Measurements from ENCODE around the gene QDPR.
A peak's percentile ranks its signal among the peaks of the same experiment; 100 is the strongest.
"Not testable (repeated sequence)": the region's sequence is repeated elsewhere in the genome, so short reads cannot be mapped to it uniquely, and the experiment has no call there.

QDPR gene

DNA sequence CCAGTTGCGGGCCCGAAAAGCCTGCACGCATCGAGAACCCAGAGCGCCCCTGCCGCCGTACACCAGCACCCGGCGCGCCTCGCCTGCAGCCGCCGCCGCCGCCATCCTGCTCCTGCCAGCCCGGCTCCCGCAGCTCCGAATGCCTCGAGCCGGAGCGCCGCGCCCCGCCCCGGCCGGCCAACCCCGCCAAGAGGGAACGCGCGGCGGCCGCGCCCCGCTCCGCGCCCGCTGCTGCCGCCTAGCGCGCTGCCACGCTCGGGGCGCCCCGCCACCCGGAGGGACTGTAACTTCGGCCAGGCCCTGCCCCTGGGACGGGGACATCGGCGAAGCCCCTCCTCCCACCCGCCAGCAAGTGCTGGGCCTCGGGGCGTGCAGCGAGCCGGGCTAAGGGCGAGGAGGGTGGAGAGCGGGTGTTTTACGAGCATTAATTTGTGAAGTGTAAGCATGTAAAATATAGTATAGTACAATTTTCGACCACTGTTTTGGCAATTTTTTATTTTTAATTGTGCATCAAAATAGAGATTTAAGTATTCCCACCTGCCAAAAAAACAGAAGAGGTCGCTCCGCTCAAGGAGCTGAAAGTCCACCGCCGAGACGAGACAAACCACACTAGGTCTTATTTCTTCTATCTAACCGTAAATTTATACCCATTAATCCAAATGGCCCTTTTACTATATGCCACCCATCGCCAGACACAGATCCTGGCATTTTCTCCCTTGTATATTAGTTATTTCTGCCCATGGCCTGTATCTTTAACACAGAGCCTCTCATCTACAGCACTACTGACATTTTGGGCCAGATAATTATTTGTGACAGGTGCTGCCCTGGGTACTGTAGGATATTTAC lies at the start of gene QDPR:
QDPR (minus strand) TSS at position 141 of the 846 bp plus-strand sequence; CDS start at position 105, 36 bp downstream.
- DNase-seq = peak; percentile 49

DNA sequence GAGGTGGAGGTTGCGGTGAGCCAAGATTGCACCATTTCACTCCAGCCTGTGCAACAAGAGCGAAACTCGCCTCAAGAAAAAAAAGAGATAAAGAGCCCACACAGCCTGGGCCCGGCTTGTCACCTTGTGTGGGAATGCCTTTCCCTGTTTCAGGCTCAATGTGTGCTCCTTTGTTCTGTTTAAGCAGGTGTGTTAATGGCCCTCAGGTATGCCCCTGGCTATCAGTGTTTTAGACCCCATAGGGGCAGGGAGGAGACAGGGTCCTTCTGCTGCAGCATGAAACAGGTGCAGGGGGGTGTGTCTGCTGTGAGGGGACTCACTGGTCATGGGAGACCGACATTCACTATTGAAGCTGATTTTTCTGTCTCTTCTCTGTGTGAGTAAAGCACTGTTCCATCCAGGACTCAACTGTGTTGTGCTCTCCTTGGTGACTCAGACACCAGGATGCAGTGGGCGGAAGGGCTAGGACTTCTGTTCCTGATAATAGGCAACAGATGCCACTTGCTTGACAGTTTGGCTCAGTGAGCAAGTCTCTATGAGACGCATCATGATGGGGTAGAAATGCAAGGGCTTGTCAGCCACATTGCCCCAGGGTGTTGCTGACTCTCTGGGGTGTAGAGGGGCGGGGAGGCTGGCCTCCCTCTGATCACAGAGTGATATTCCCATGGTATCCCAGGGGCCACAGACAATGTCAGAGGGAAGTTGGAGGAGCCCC lies 49.5 kb upstream of the QDPR start:
- peak; percentile 0 for DNase-seq

DNA sequence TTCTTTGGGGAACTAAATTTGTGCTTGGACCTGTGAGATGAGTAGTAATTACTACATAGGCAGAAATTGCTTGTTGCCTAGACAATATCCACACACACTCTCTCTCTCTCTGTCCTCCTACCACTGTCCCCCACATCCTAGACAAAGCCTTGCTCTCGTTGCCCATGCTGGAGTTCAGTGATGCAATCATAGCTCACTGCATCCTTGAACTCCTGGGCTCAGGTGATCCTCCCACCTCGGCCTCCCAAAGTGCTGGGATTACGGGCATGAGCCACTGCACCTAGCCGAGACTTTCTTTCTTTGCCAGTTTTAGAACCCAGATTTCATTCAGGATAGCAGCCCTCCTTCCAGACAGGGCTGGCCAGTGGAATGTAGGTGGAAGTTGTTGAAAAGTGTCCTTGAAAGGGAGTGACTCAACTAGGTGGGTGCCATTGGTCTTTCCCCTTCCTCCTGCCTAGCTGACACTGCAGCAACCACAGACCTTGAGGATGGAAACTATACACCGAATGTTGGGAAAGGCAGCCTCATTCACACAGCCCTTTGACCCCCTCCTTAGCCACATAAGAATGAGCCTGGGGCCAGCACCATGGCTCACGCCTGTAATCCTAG lies 48.3 kb upstream of the QDPR start:
- DNase-seq = no peak

DNA sequence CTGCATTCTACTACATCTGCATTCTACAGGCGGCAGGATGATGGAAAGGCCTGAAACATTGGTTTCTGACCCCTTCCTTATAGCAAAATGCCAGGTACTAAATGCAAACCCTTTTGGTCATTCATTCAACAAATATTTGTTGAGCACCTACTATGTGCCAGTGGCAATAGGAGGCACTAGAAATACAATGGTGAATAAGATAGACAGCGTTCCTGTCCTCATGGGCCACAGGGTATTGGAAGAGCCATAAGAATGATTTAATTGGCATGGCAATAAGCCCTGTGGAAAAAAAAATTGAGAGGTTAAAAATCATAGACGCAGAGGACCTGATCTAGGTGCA lies 47.8 kb upstream of the QDPR start:
- no peak for DNase-seq

DNA sequence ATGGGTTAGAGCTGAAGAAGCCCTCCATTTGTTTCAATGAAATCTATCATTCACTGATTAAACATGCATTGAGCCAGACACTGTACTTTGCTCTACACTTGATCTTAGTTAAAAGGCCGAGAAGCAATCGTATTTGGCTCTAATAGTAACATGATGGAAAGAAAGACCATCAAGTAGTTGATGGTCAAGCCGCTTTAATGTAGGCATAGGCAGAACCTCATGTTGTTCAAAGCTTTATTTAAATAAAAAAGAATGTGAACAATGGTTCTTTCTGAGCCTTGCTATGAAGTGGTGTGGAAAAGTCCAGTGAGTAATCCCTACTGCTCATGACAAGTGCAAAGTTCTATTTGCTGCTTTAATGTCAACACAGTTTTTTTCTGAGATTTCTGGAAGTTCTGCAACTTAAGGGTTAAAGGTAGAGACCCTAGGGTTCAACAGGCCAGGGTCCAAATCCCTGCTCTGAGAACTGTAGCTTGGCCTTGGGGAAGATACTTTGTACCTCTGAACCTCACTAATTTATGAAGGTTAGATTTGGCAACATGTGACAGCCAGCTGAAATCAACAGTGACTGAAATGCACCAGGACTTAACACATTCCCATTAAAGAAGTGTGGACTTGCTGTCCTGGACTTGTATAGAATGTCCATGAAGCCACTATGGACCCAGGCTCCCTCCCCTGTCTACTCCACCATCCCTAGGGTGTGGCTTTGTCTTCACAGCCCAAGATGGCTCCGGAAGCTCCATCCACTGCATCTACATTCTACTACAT lies 47.2 kb upstream of the QDPR start:
- no peak for DNase-seq

DNA sequence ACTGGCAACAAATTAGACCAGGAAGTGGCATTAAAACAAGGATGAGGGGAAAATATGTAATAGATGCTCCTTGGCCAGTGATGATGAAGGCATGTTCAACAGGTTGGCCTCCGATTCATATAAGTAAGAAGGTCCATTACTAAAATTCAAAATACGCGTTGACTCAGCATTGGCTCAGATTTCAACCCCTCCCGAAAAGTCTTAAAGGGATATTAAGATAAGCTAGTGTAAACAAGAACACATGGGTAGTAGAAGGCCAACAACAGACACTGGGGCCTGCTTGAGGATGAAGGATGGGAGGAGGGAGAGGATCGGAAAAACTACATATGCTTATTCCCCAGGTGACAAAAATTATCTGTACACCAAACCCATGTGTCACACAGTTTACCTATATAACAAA lies 46.0 kb upstream of the QDPR start:
- no peak for DNase-seq

DNA sequence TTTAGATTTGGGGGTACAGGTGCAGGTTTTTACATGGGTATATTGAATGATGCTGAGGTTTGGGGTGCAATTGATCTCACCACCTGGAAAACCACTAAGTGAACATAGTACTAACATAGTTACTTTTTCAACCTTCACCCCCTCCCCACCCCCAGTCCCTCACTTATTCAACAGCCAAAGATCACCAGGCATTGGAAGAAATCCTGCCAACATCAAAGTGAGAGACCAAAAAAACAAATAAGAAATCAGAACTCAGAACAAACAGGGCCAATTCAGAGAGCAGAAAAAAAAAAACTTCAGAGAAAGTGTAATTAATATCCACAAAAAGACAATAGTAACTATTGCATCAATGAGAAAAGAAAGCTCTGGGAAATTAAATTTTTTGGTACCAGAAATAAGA lies 44.6 kb upstream of the QDPR start:
- no peak for DNase-seq

DNA sequence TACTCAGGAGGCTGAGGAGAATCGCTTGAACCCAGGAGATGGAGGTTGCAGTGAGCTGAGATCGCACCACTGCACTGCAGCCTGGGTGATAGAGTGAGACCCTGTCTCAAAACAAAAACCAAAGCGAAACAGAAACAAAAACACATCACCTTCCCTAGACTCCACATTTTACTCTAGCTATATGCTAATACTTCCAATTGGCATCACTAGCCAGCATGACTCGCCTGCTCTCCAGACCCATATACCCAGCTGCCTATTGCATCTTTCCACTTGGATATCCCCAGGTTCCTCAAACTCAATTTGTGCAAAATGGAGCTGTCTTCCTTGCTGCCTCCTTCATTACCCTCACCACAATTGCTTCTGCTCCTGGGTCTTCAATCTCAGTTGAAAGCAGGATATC lies 42.7 kb upstream of the QDPR start:
- no peak for DNase-seq

DNA sequence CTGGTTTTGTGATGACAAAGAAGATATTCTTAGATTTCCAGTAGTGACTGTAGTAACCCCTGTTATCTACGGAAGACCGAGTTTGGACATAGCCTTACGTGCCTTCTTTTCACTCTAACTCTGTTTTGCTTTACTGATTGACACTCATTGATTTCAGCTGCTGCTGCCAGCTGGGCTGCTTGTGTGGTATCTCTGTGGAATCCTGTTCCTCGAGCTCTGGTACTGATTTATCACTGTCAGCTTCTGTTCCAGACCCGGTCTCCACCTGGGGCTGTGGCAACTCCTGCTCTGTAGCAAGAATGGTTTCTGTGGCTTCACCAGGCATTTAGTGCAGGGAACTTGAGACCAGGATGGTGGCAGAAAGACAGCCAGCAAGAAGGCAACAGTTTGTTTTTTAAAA lies 40.5 kb upstream of the QDPR start:
- no peak for DNase-seq

DNA sequence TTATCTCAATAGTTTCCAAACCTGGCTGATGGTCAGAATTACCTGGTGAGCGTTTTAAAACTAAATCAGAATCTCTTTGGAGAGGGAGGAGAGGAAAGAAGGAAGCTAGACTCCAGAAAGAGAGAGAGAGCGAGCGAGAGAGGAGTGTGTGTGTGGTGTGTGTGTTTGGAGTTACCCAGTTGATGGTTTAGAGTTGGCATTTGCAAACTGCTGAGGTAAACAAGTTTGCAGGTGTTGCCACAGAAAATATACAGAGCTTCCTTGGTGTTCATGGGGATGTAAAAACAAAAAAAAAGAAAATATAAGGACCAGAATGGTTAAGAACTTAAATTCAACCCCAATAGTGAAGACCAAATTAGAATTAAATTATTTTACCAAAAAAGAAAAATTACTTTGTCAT lies 38.7 kb upstream of the QDPR start:
- DNase-seq = no peak

DNA sequence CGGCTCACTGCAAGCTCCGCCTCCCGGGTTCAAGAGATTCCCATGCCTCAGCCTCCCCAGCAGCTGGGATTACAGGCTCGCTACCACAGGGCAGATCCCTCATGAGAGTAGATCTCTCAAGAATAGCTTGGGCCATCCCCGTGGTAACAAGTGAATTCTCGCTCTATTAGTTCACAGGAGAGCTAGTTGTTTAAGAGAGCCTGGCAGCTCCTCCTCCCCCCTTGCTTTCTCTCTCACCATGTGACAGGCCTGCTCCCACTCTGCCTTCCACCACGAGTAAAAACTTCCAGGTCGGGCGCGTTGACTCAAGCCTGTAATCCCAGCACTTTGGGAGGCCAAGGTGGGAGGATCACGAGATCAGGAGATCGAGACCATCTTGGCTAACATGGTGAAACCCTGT lies 34.8 kb upstream of the QDPR start:
- DNase-seq = no peak

DNA sequence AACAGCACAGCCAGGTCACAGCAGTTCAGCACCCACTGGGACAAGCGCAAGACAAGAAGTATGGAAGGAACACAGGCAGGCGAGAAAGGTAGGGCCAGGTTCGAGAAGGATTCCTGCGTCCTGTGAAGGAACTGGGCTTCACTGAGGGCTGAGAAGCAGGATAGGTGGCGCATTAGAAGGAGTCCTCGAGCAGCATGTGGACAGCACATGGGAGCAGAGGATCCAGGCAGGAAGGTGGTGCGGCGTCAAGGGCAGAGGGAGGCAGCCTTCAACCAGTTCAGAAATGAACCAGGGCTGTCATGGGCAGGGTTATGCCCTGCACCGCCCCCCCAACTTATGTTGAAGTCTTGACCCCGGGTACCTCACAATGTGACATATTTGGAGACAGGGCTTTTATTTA lies 34.3 kb upstream of the QDPR start:
- DNase-seq = no peak

DNA sequence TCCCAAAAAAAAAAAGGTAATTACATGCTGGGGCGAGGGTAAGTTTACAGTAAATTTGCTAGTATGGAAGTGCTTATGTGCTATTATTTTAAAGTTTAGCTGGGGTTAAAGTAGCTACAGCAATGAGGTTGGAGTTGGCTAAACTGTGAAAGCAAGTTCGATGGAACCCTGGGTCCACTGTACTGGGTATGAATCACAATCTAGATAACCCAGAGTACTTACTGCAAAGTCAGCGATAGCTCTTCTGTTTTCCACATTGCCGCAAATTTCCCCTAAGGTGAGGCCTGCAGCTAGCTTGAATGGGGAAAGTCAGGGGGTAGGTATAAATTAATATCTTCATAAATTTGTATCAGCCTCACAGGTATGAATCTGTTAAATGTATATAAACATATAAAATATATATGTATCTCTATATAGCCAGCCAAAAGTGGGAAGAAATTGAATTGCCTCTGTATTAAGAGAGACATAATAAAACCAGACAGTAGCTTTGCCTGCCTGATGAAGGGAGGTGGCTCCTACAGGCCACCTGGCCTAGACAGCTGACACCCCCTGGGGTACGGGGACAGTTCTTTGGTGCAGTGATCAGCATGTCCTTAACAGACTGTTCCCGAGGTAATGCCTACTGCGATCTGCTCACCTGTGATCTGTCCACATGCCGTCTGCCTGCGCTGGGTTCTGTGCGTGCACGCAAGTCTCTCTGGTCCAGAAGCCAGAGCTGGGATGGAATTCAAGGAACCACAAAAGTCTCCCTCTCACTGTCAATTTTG lies 33.7 kb upstream of the QDPR start:
- DNase-seq = no peak

DNA sequence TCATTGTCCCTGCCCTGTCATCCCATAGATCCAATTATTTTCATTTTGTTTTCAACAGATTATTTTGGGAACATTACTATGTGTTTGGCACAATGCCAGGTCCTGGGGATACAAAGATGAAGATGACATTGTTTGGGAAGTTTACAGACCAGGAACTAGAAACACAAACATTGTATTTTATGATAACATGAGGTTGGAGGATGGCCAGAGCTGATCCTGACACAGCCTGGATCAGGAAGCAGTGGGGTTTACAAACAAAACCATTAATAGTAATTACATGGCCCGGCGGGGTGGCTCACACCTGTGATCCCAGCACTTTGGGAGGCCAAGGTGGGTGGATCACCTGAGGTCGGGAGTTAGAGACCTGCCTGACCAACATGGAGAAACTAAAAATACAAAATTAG lies 32.9 kb upstream of the QDPR start:
- no peak for DNase-seq

DNA sequence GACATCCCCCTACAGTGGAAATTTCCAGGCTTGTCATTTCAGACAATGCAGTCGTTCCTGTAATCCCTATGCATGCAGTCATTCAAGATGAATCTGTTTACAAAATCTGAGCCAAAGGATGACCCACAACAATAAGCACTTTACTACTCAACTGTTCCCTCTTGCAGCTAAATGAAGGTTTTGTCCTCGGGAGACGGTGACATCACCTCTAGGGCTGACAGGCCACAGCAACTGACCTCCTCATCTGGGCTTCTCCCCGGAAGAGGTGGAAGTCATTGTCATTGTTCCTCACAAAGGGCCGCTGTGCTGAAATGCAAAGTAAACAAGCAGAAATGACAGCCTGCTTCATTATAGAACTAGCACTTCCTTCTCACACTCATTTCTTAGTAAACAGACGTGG lies 32.3 kb upstream of the QDPR start:
- no peak for DNase-seq

DNA sequence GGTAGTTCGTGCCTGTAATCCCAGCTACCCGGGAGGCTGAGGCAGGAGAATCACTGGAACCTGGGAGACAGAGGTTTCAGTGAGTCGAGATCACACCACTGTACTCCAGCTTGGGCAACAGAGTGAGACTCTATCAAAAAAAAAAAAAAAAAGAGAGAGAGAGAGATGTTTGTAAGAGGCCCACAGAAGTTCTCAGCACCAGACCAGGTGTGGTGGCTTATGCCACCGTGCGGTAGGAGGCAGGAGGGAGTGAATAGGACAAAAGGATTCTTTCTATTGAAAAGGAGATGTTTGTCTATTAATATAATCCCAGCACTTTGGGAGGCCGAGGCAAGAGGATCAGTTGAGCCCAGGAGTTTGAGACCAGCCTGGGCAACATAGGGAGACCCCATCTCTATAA lies 25.2 kb upstream of the QDPR start:
- not testable (repeated sequence) for DNase-seq

DNA sequence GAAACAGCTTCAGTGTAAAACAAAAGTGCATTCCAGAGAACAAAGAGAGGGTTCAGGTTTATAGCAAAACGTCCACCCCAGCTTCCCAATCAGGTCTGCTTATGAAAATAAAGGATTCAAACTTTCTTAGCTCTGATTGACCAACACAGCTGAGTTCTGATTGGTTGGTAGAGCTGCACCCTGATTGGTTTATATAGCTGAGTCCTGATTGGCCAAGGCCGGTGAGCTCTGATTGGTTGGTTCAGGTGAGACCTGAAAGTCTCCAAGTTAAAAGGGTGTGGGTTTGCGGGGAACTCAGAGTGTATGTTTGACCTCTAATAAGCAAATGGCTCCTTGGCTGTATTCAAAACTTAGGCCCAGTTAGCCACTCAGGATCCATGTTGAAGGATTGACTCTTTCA lies 24.0 kb upstream of the QDPR start:
- no peak for DNase-seq

DNA sequence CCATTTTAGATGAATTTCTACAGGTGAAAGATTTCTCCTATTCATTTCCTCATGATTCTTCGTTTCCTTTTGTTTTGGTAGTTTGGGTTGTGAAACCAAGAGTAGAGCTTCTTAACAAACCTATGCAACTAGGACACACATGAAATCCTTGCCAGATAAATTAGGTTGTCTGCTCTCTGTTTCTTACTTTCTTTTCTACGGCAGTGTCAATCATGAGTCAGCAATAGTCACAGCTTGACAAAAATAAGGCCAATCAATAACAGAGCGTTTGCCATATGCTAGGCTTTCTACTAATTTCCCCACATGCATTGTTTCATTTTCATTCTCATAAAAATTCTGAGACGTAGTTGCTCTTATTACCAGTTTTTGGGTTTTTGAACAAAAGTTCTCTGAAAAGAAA lies 23.4 kb upstream of the QDPR start:
- no peak for DNase-seq

DNA sequence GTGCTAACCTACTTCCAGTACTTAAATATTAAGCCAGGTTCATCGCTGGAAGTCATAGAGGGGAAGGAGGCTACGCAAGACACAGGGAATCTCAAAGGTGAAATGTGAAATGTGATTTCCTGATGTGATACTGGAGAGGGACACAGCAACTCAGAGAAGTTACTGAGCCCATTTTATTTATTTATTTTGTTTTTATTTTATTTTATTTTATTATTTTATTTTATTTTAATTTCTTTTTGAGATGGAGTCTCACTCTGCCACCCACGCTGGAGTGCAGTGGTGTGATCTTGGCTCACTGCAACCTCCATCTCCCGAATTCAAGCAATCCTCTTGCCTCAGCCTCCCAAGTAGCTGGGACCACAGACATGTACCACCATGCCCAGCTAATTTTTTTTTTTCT lies 22.8 kb upstream of the QDPR start:
- no peak for DNase-seq

DNA sequence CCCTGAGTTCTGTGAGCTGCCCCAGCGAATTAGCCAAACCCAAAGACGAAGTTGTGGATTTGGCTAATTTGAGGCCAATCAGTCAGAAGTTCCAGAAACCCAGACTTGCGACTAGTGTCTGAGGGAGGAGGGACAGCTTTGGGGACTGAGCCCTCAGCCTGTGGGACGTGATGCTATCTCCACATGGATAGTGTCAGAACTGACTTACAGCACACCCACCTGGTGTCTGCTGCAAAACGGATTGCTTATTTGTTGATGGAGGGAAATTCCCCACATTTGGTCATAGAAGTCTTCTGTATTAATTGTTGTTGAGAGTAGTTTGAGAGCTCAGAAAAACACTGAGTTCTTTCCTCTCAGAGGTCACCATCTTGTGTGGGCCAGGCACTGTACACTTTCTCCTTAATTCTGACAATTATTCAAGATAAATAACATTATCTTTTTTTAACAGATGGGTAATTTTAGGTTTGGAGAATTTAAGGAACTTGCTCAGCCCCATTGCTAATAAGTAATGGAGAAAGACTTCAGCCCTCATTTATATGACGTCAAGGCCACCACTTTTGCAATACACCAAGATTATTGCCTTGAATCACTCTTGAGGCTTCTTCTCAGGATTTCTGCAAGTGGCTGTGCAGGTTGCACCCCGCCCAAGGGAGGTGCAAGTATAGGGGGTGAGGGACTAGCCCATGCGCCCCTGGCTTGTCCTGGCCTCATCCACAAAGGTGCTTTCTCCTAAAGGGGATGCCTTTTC lies 19.8 kb upstream of the QDPR start:
- no peak for DNase-seq

DNA sequence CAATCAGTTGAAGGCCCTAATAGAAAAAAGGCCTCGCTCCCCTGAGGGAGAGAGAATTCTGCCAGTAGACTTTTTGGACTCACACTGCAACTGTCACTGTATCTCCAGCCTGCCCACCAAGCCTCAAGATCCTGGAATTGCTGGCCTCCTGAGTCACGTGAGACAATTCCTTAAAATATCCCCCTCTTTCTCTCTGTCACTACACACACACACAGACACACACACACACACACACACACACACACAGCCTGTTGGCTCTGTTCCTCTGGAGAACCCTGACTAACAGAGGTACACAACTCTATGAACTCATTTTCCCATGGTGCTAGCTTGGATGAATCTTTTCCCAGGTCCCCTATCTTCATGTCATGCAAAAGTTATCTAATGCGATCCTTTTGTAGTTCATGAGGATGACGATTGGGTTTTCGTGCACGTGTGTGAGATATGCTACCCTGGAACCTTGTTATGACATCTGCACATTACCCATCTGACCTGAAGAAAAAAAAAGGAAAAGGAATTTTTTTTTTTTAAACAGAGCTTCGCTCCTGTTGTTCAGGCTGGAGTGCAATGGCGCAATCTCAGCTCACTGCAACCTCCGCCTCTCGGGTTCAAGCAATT lies 16.8 kb upstream of the QDPR start:
- no peak for DNase-seq

Data from NCI-H2171 (cell line).